Activated T-cell treated with anti-CD3 and anti-CD28 coated beads for 4 hours (primary cell): ENCODE measurements around the gene UBTD1.
"Not testable (repeated sequence)": the region's sequence is repeated elsewhere in the genome, so short reads cannot be mapped to it uniquely, and the experiment has no call there.

ENCODE experiments used
- DNase-seq: peaks from one replicate; pipeline ENCODE4 v3.0.0-alpha.2; 2020

UBTD1 gene

GRCh38 chr10:97540669-97541500 lies 42.2 kb downstream of the UBTD1 start:
- no peak for DNase-seq

- peak; percentile 31 for DNase-seq
These were observed 43.7 kb downstream of the UBTD1 start for GRCh38 chr10:97542169-97543024.

GRCh38 chr10:97543025-97543546 lies 44.4 kb downstream of the UBTD1 start:
- DNase-seq = peak; percentile 41

GRCh38 chr10:97546456-97547270 lies 47.9 kb downstream of the UBTD1 start:
- DNase-seq = no peak

GRCh38 chr10:97547271-97547600 lies 48.5 kb downstream of the UBTD1 start:
- DNase-seq = no peak

- DNase-seq = no peak
These were observed 49.2 kb downstream of the UBTD1 start for GRCh38 chr10:97547962-97548361.

- DNase-seq = no peak
These were observed 50.2 kb downstream of the UBTD1 start for GRCh38 chr10:97548828-97549455.

- DNase-seq = no peak
These were observed 51.0 kb downstream of the UBTD1 start for GRCh38 chr10:97549587-97550322.

GRCh38 chr10:97550336-97551149 lies 51.8 kb downstream of the UBTD1 start:
- DNase-seq = no peak

GRCh38 chr10:97551271-97551670 lies 52.5 kb downstream of the UBTD1 start:
- DNase-seq = no peak

GRCh38 chr10:97553575-97554031 lies 54.9 kb downstream of the UBTD1 start:
- DNase-seq = peak; percentile 45

- not testable (repeated sequence) for DNase-seq
These were observed 55.6 kb downstream of the UBTD1 start for GRCh38 chr10:97554336-97554735.

- not testable (repeated sequence) for DNase-seq
These were observed 56.8 kb downstream of the UBTD1 start for GRCh38 chr10:97555541-97555940.

GRCh38 chr10:97560731-97561381 lies 62.1 kb downstream of the UBTD1 start:
- DNase-seq = not testable (repeated sequence)

- DNase-seq = not testable (repeated sequence)
These were observed 62.8 kb downstream of the UBTD1 start for GRCh38 chr10:97561386-97562077.

- not testable (repeated sequence) for DNase-seq
These were observed 63.6 kb downstream of the UBTD1 start for GRCh38 chr10:97562329-97562728.

- no peak for DNase-seq
These were observed 64.6 kb downstream of the UBTD1 start for GRCh38 chr10:97563337-97563736.

- DNase-seq = no peak
These were observed 66.1 kb downstream of the UBTD1 start for GRCh38 chr10:97564776-97565175.

GRCh38 chr10:97566336-97566996 lies 67.7 kb downstream of the UBTD1 start:
- no peak for DNase-seq
